Kidney (tissue), 14 donors: Measurements from ENCODE around the gene PCDH9. TPM values are rescaled to one million over a fixed set of nuclear protein-coding genes. Genes with fewer than 3 reads are reported as not detected.

Experiments used
- DNase-seq, 5 donors: peaks; one replicate each; pipeline ENCODE4 v3.0.0-alpha.2; 2013 to 2020
- FAIRE-seq: peaks from 2 replicates; lab custom pipeline; 2012; peaks lifted over from hg19 to GRCh38; lab: Jason Lieb, UNC
- H3K27ac ChIP-seq, 2 donors: one replicate each; pipeline ENCODE4 v1.7.0; 2013; ENCODE audit warnings: low read depth in 2 of 2, low read length in 2 of 2, inconsistent platforms in 1 of 2
- H3K27me3 ChIP-seq: one replicate; pipeline ENCODE4 v1.7.1; 2013; ENCODE audit warnings: low read length, inconsistent platforms; ENCODE audit not compliant: control insufficient read depth, insufficient read depth
- H3K36me3 ChIP-seq, 3 donors: one replicate each; pipeline versions ENCODE4 v1.7.0 to v1.7.1; 2013; ENCODE audit warnings: low read length in 3 of 3, control low read depth in 1 of 3, inconsistent platforms in 1 of 3; ENCODE audit not compliant: insufficient read depth in 3 of 3, control insufficient read depth in 2 of 3
- H3K4me1 ChIP-seq, 3 donors: one replicate each; pipeline versions ENCODE4 v1.7.0 to v1.7.1; 2013; ENCODE audit warnings: low read length in 3 of 3, inconsistent platforms in 1 of 3, low read depth in 1 of 3; ENCODE audit not compliant: control insufficient read depth in 2 of 3, insufficient read depth in 2 of 3
- H3K4me3 ChIP-seq, 3 donors: one replicate each; pipeline versions ENCODE4 v1.7.0 to v1.8.1; 2013; ENCODE audit warnings: low read length in 3 of 3, control low read depth in 1 of 3, inconsistent platforms in 1 of 3
- H3K9ac ChIP-seq, 3 donors: one replicate each; pipeline versions ENCODE4 v1.7.0 to v1.7.1; 2013; ENCODE audit warnings: low read length in 3 of 3, control low read depth in 1 of 3, inconsistent platforms in 1 of 3
- H3K9me3 ChIP-seq, 3 donors: one replicate each; pipeline versions ENCODE4 v1.7.0 to v1.7.1; 2013; ENCODE audit warnings: low read length in 3 of 3, control low read depth in 1 of 3, inconsistent platforms in 1 of 3; ENCODE audit not compliant: control insufficient read depth in 2 of 3, insufficient read depth in 1 of 3
- intact Hi-C: fragments of 100-400 bp; cut with DNase I; formaldehyde crosslinking; loops from one replicate; pipeline ENCODE4 v1.11.1; 2022
- polyA plus RNA-seq: library from polyadenylated mRNA; stranded (reverse); fragments of 350-450 nt; fragmentation: Illumina TruSeq; extraction: RNeasy Lipid Tissue Mini Kit (QIAGEN cat#74804); gene quantifications from one replicate; pipeline ENCODE4 v1.2.3, GENCODE V29; 2014; ENCODE audit warnings: low read depth, low replicate concordance; ENCODE audit not compliant: insufficient read depth
- total RNA-seq: library from RNA; stranded (reverse); fragmentation: NEBNext Ultra II Directional; extraction: Animal tissue kit (Norgen Biotek cat#: 25700); gene quantifications from one replicate; pipeline ENCODE4 v1.2.1, GENCODE V29; 2021
- TF ChIP-seq, protein P1 (sequence below): IDR thresholded peaks from 3 replicates; pipeline ENCODE4 v1.5.1; 2012; ENCODE audit warnings: mild to moderate bottlenecking, moderate library complexity, borderline replicate concordance; ENCODE audit not compliant: insufficient read depth; ENCODE audit errors: extremely low read depth
- donor health status: control.
- donor health status: control.
- donor health status: control.
- donor health status: control.
- donor health status: control.
- donor health status: DM: yes; HTN: yes; CAD: no.
- donor health status: Normal renal cell carcinoma (clear cell type).

The PCDH9 gene
- total and polyA plus RNA-seq, 2 donors from 2014 or later: 1.6 to 9.5 TPM

DNA sequence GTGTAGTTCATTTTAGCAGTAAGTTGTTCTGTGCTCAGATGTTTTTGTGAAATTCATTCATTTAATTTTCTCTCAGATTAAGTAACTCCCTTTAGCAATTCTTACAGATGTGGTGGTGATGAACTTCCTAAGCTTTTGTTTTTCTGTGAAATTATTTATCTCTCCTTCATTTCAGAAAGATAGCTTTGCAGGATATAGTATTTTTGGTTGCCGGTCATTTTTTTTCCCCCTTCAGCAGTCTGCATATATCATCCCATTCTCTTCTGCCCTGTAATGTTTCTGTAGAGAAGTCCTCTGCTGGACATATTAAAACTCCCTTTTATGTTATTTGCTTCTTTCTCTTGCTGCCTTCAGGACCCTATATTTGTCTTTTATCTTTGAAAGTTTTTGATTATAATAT is 470.2 kb downstream of the PCDH9 start:
- intact Hi-C loops: no loop called here

DNA sequence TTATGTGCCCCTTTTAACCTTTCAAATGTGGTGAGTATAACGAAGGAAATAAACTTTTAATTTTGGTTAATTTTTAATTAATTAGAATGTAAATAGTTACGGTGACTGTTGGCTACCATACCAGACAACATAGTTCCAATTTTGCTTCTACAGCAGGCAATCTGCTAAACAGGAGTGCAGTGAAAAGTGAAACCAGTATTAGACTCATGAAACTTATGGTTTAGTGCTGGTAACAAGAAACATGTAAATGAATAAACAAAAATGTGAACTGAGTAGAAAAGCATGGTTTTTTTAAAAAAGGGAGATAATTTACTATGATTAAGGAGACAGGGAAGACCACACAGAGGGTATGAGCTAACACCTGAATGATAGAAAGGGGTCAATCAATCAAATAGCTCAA is 478.4 kb downstream of the PCDH9 start:
- H3K4me1 ChIP-seq: no peaks in the 10 kb centered on the region
- H3K27me3 ChIP-seq: no peaks in the 10 kb centered on the region
- DNase-seq (no peak), FAIRE-seq (no peak)
- H3K36me3 ChIP-seq: no peaks in the 10 kb centered on the region
- no peak overlapping the region for H3K27ac ChIP-seq
- H3K9me3 ChIP-seq: no peaks in the 10 kb centered on the region
- TF ChIP-seq, protein P1, sequence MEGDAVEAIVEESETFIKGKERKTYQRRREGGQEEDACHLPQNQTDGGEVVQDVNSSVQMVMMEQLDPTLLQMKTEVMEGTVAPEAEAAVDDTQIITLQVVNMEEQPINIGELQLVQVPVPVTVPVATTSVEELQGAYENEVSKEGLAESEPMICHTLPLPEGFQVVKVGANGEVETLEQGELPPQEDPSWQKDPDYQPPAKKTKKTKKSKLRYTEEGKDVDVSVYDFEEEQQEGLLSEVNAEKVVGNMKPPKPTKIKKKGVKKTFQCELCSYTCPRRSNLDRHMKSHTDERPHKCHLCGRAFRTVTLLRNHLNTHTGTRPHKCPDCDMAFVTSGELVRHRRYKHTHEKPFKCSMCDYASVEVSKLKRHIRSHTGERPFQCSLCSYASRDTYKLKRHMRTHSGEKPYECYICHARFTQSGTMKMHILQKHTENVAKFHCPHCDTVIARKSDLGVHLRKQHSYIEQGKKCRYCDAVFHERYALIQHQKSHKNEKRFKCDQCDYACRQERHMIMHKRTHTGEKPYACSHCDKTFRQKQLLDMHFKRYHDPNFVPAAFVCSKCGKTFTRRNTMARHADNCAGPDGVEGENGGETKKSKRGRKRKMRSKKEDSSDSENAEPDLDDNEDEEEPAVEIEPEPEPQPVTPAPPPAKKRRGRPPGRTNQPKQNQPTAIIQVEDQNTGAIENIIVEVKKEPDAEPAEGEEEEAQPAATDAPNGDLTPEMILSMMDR: no peak
- H3K9ac ChIP-seq: peak overlapping the region in 1 of 3 donors; percentile 35
- peak overlapping the region in 1 of 3 donors; percentile 2 for H3K4me3 ChIP-seq
- intact Hi-C loops: no loop called here

More for the DNA sequence above, 470.2 kb downstream of the PCDH9 start:
- FAIRE-seq: no peak
- TF ChIP-seq, protein P1: no peak
- DNase-seq: no peak
- Histone ChIP-seq H3K4me3 (no peak overlapping the region), H3K27ac (no peak overlapping the region), H3K36me3 (no peaks in the 10 kb centered on the region), H3K9ac (no peak overlapping the region), H3K9me3 (peaks cover 0 to 16% (median 0%) of the 10 kb centered on the region in 3 donors), H3K27me3 (no peaks in the 10 kb centered on the region), H3K4me1 (no peaks in the 10 kb centered on the region)

DNA sequence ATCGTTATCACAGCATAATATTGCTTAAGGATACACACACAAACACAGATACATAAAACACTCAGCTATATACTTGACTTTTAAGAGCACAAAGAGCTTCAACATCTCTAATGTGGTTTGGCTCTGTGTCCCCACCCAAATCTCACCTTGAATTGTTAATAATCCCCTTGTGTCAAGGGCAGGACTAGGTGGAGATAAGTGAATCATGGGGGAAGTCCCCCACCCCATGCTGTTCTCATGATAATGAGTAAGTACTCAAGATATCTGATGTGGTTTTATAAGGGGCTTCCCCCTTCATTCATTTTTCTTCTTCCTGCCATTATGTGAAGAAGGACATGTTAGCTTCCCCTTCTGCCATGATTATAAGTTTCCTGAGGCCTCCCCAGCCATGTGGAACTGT is 481.4 kb downstream of the PCDH9 start:
- H3K9ac ChIP-seq: no peak overlapping the region
- no peak overlapping the region for H3K27ac ChIP-seq
- no peaks in the 10 kb centered on the region for H3K9me3 ChIP-seq
- no peak for FAIRE-seq
- H3K27me3 ChIP-seq: no peaks in the 10 kb centered on the region
- TF ChIP-seq, protein P1: no peak
- no peak for DNase-seq
- intact Hi-C loops: no loop called here
- no peaks in the 10 kb centered on the region for H3K36me3 ChIP-seq
- H3K4me3 ChIP-seq: no peak overlapping the region
- H3K4me1 ChIP-seq: no peaks in the 10 kb centered on the region

DNA sequence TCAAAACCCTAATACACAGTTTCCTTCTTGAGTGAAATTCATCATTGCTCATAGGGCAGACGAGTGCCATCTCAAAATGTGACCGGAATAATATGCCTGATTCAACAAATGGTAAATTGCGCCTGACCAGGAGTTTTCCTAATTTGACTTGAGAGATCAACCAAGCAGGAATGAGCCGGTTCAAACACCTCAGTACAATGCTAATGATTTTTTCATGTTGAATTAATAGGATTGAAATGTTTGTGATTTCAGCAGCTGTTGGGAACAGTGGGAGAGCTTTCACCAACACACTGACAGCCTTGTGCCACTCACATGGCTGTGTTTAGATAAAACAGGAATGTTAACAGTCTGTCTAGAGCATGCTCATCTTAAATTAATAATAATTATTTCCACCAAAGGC is 484.8 kb downstream of the PCDH9 start:
- H3K27me3 ChIP-seq: no peaks in the 10 kb centered on the region
- H3K4me3 ChIP-seq: no peak overlapping the region
- H3K36me3 ChIP-seq: no peaks in the 10 kb centered on the region
- no peaks in the 10 kb centered on the region for H3K4me1 ChIP-seq
- FAIRE-seq (no peak), DNase-seq (peak in 1 of 5 donors; percentile 2)
- intact Hi-C loops: no loop called here
- no peak overlapping the region for H3K27ac ChIP-seq
- no peak overlapping the region for H3K9ac ChIP-seq
- TF ChIP-seq, protein P1: no peak
- H3K9me3 ChIP-seq: no peaks in the 10 kb centered on the region
